A549 (cell line): ENCODE results near the gene CD8B. TPM values are rescaled to one million over a fixed set of nuclear protein-coding genes. Genes with fewer than 3 reads are reported as not detected.

ENCODE experiments used
- ATAC-seq, 2 experiments: fragments of 200-7000 bp in 1 of 2; fragments of >200 bp in 1 of 2; cut with Nextera tagmentation in 1 of 2; cut with Tn5 transposase in 1 of 2; 3 replicates each; pipeline versions ENCODE4 v1.8.0 to v1.9.1; 2018 to 2020; ENCODE audit warnings: mild to moderate bottlenecking in 1 of 2, moderate library complexity in 1 of 2
- CTCF ChIA-PET: fragments of 300-600 bp; sonication (Branson Sonifier 250); formaldehyde crosslinking; extraction: SDS; loops from one replicate; lab custom pipeline; 2021; ENCODE audit warnings: antibody characterized with exemption, inconsistent platforms; lab: Yijun Ruan, JAX
- POLR2A ChIA-PET: fragments of 350-600 bp; formaldehyde crosslinking; extraction: SDS; loops from one replicate; lab custom pipeline; 2021; ENCODE audit warnings: antibody characterized with exemption, inconsistent platforms; lab: Yijun Ruan, JAX
- DNase-seq, 2 experiments: peaks; one replicate each; pipeline versions ENCODE4 v3.0.0 to v3.0.0-alpha.2; 2011 to 2016; ENCODE audit warnings: low read depth in 1 of 2, low spot score in 1 of 2
- FAIRE-seq: peaks from 2 replicates; lab custom pipeline; 2011; peaks lifted over from hg19 to GRCh38; lab: Jason Lieb, UNC
- H3K27ac ChIP-seq, 2 experiments: fragments of >200 bp; sonication (Bioruptor Twin); formaldehyde crosslinking; 3 replicates each; pipeline ENCODE4 v1.5.1; 2016 to 2017
- H3K4me1 ChIP-seq: fragments of >200 bp; sonication (Bioruptor Twin); formaldehyde crosslinking; 3 replicates; pipeline ENCODE4 v1.6.1; 2016
- H3K4me2 ChIP-seq: fragments of >200 bp; sonication (Bioruptor Twin); formaldehyde crosslinking; 3 replicates; pipeline ENCODE4 v1.6.1; 2016
- H3K4me3 ChIP-seq: fragments of >200 bp; sonication (Bioruptor Twin); formaldehyde crosslinking; 3 replicates; pipeline ENCODE4 v1.5.1; 2016
- H3K9me3 ChIP-seq: fragments of >200 bp; sonication (Bioruptor Twin); formaldehyde crosslinking; 3 replicates; pipeline ENCODE4 v1.6.1; 2016
- BCL3 ChIP-seq: fragments of >200 bp; sonication (Bioruptor Twin); formaldehyde crosslinking; IDR thresholded peaks from 3 replicates; pipeline ENCODE4 v1.6.1; 2016
- BHLHE40 ChIP-seq: IDR thresholded peaks from 2 replicates; pipeline ENCODE4 v1.6.1; 2012; ENCODE audit warnings: low read depth, low read length, inconsistent platforms
- CBX2 ChIP-seq: fragments of 200-600 bp; sonication (generic); IDR thresholded peaks from 2 replicates; pipeline ENCODE4 v1.6.1; 2016; ENCODE audit warnings: low read depth, mild to moderate bottlenecking, borderline replicate concordance
- EHF ChIP-seq: fragments of 250-450 bp; sonication (Bioruptor Pico); IDR thresholded peaks from 2 replicates; pipeline ENCODE4 v1.5.0; 2020; ENCODE audit warnings: mild to moderate bottlenecking
- FOSL2 ChIP-seq, 2 experiments: fragments of 450-650 bp in 1 of 2; fragments of >200 bp in 1 of 2; sonication (Bioruptor Twin) in 1 of 2; formaldehyde crosslinking; IDR thresholded peaks; 2 replicates each; pipeline versions ENCODE4 v1.5.0 to v1.6.1; 2016 to 2020; ENCODE audit warnings: mild to moderate bottlenecking in 1 of 2, moderate library complexity in 1 of 2
- FOXS1 ChIP-seq: fragments of 250-450 bp; sonication (Bioruptor Pico); IDR thresholded peaks from 2 replicates; pipeline ENCODE4 v1.5.0; 2020; ENCODE audit warnings: mild to moderate bottlenecking, moderate library complexity
- HEYL ChIP-seq: fragments of 250-450 bp; sonication (Bioruptor Pico); IDR thresholded peaks from 2 replicates; pipeline ENCODE4 v1.8.0; 2021; ENCODE audit warnings: mild to moderate bottlenecking, moderate library complexity
- HOXA7 ChIP-seq: fragments of 250-450 bp; sonication (Bioruptor Pico); IDR thresholded peaks from 2 replicates; pipeline ENCODE4 v1.5.0; 2020; ENCODE audit warnings: mild to moderate bottlenecking, moderate library complexity
- HOXB13 ChIP-seq: fragments of 250-450 bp; sonication (Bioruptor Pico); IDR thresholded peaks from 2 replicates; pipeline ENCODE4 v1.5.0; 2020; ENCODE audit warnings: low read depth, mild to moderate bottlenecking, moderate library complexity
- JUN ChIP-seq, 2 experiments: fragments of >200 bp; sonication (Bioruptor Twin); formaldehyde crosslinking; IDR thresholded peaks; 2 replicates in 1 of 2; 3 replicates in 1 of 2; pipeline ENCODE4 v1.6.1; 2016 to 2017
- MAFK ChIP-seq: fragments of 450-650 bp; IDR thresholded peaks from 2 replicates; pipeline ENCODE4 v1.6.1; 2014; ENCODE audit not compliant: partially characterized antibody
- NFE2L2 ChIP-seq: fragments of 150-350 bp; conservative IDR thresholded peaks from 2 replicates; pipeline ENCODE4 v1.6.1; 2014; ENCODE audit warnings: low read length
- NPAS2 ChIP-seq: fragments of 250-450 bp; sonication (Bioruptor Pico); IDR thresholded peaks from 2 replicates; pipeline ENCODE4 v1.8.0; 2022; ENCODE audit warnings: mild to moderate bottlenecking, moderate library complexity, borderline replicate concordance
- NR3C1 ChIP-seq: fragments of >200 bp; sonication (Bioruptor Twin); formaldehyde crosslinking; IDR thresholded peaks from 3 replicates; pipeline ENCODE4 v1.6.1; 2017
- PBX3 ChIP-seq: IDR thresholded peaks from 2 replicates; pipeline ENCODE4 v1.6.1; 2012
- PHF8 ChIP-seq: fragments of 200-600 bp; sonication (generic); IDR thresholded peaks from 2 replicates; pipeline ENCODE4 v1.6.1; 2016; ENCODE audit warnings: low read depth, mild to moderate bottlenecking, antibody characterized with exemption, moderate library complexity, borderline replicate concordance
- REST ChIP-seq: fragments of 200-600 bp; sonication (generic); IDR thresholded peaks from 2 replicates; pipeline ENCODE4 v1.6.1; 2016; ENCODE audit warnings: antibody characterized with exemption, mild to moderate bottlenecking, moderate library complexity
- SMC3 ChIP-seq: fragments of >200 bp; sonication (Bioruptor Twin); formaldehyde crosslinking; IDR thresholded peaks from 3 replicates; pipeline ENCODE4 v1.6.1; 2018; ENCODE audit warnings: inconsistent platforms
- ZC3H11A ChIP-seq: fragments of 450-650 bp; IDR thresholded peaks from 2 replicates; pipeline ENCODE4 v1.6.1; 2014; ENCODE audit warnings: antibody characterized with exemption, mild to moderate bottlenecking
- ZFP36 ChIP-seq: fragments of 450-650 bp; IDR thresholded peaks from 2 replicates; pipeline ENCODE4 v1.6.1; 2014; ENCODE audit warnings: borderline replicate concordance; ENCODE audit not compliant: partially characterized antibody
- WGBS: methylation state at CpG from one replicate; pipeline ENCODE4 v1.1.6; 2017; ENCODE audit errors: missing lambda C conversion rate; 5-methylcytosine and 5-hydroxymethylcytosine counted together
- polyA plus RNA-seq, 4 experiments: library from polyadenylated mRNA; depleted of rRNA in 3 of 4; stranded (reverse); fragments of >200 nt; fragmentation: RNase III in 1 of 4; extraction: RNeasy Plus Mini Kit Qiagen cat#74134 plus additional on column Dnase treatment in 1 of 4; gene quantifications; 2 replicates in 3 of 4; 3 replicates in 1 of 4; pipeline ENCODE4 v1.2.3, GENCODE V29; 2011 to 2017
- TF ChIP-seq, protein P1 (sequence below): fragments of 250-450 bp; sonication (Bioruptor Pico); IDR thresholded peaks from 2 replicates; pipeline ENCODE4 v1.5.0; 2021; ENCODE audit warnings: mild to moderate bottlenecking, moderate library complexity, borderline replicate concordance
- TF ChIP-seq, protein P2 (sequence below): fragments of >200 bp; sonication (Bioruptor Twin); formaldehyde crosslinking; IDR thresholded peaks from 2 replicates; pipeline ENCODE4 v1.6.1; 2016
- TF ChIP-seq, protein P3 (sequence below): fragments of 150-350 bp; IDR thresholded peaks from 2 replicates; pipeline ENCODE4 v1.6.1; 2014; ENCODE audit warnings: low read depth, mild to moderate bottlenecking, low read length
- TF ChIP-seq, protein P4 (sequence below): IDR thresholded peaks from 2 replicates; pipeline ENCODE4 v1.6.1; 2012; ENCODE audit warnings: low read depth, borderline replicate concordance

Gene CD8B
- polyA plus RNA-seq, 2 of the 4 experiments (the other 2 are of a cell fraction) = not detected

DNA sequence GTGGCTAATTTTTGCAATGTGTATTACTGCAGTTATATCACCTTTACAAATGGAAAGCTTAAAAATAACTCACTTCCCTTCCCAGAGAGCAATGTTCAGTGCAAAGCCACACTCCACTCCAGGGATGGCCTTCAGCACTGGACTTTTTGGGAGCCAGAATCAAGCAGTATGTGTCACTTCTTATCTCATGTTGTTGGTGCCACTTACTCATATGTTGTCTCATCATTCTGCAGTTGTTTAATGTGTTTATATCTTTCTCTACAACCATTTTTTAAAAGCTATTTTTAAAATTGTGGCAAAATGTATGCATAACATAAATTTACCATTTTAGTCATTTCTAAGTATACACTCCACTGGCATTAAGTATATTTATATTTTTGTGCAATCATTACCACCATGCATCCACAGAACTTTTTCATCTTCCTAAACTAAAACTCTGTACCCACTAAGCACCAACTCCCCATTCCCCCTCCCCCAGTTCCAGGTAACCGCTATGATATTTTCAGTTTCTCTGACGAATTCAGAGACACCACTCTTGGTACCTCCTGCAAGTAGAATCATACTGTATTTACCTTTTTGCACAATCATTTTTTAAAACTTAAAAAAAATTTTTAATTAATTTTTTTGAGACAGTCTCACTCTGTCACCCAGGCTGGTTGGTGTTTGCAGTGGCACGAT is 38.9 kb downstream of the CD8B start:
- WGBS = 64% methylated on average over 3 of the region's 3 CpGs
- H3K9me3 ChIP-seq = peaks cover 9% of the 10 kb centered on the region; the same call in 2 of the 3 replicates
- no peak for FAIRE-seq
- no peak for TF ChIP-seq NPAS2 (CRISPR knock-in tag)
- no peak for TF ChIP-seq ZC3H11A
- TF ChIP-seq SMC3 = no peak
- TF ChIP-seq PHF8 = no peak
- TF ChIP-seq MAFK = no peak
- TF ChIP-seq, protein P1, sequence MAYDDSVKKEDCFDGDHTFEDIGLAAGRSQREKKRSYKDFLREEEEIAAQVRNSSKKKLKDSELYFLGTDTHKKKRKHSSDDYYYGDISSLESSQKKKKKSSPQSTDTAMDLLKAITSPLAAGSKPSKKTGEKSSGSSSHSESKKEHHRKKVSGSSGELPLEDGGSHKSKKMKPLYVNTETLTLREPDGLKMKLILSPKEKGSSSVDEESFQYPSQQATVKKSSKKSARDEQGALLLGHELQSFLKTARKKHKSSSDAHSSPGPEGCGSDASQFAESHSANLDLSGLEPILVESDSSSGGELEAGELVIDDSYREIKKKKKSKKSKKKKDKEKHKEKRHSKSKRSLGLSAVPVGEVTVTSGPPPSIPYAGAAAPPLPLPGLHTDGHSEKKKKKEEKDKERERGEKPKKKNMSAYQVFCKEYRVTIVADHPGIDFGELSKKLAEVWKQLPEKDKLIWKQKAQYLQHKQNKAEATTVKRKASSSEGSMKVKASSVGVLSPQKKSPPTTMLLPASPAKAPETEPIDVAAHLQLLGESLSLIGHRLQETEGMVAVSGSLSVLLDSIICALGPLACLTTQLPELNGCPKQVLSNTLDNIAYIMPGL = no peak
- TF ChIP-seq FOXS1 (CRISPR knock-in tag) = no peak
- no peak for TF ChIP-seq CBX2
- TF ChIP-seq HEYL = no peak
- TF ChIP-seq BHLHE40 = no peak
- no peak for TF ChIP-seq EHF (CRISPR knock-in tag)
- TF ChIP-seq, protein P2, sequence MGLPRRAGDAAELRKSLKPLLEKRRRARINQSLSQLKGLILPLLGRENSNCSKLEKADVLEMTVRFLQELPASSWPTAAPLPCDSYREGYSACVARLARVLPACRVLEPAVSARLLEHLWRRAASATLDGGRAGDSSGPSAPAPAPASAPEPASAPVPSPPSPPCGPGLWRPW = no peak
- TF ChIP-seq JUN (IDR thresholded peaks at IDR 0.05) = no peak
- TF ChIP-seq BCL3 = no peak
- TF ChIP-seq, all 56 proteins: peak for 0
- no peak for DNase-seq
- H3K4me3 ChIP-seq = no peak overlapping the region
- CTCF ChIA-PET = interaction anchor here (1.0 kb wide), 1 partner anchor 14 kb away, joined by 4 read pairs; no protein-coding TSS in a partner anchor
- H3K27ac ChIP-seq = no peak overlapping the region
- no peak overlapping the region for H3K4me2 ChIP-seq
- POLR2A ChIA-PET = no interaction called here
- H3K4me1 ChIP-seq = no peaks in the 10 kb centered on the region
- ATAC-seq = no peak

DNA sequence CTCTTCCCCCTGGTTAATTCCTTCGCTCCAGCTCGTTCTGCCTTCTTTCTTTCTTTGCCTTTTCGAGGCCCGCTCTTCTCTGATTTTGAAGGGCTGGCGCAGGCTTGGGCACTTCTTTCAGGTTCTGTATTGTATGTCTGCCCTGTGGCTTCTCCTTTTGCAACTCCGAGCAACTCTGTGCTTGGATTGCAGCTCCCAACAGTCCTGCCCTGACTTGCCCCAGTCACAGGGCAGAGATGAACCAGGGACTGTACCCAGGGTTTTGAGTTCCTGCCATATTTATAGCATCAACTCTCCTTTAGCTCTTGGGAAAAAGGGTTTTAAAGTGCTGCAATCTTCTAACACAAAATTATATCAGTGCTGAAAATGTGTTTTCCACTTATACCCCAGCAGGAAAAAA is 39.8 kb downstream of the CD8B start:
- ATAC-seq (no peak), FAIRE-seq (no peak), DNase-seq (no peak)
- no peak overlapping the region for H3K4me2 ChIP-seq
- 73% methylated on average over 6 of the region's 6 CpGs for WGBS
- peaks cover 9% of the 10 kb centered on the region; the same call in 2 of the 3 replicates for H3K9me3 ChIP-seq
- ChIA-PET CTCF (interaction anchor here (0.6 to 1.6 kb wide), 3 partner anchors 10 to 14 kb away, joined by 3 to 4 read pairs (median 3); no protein-coding TSS in a partner anchor), POLR2A (no interaction called here)
- H3K4me3 ChIP-seq = no peak overlapping the region
- H3K27ac ChIP-seq = no peak overlapping the region
- no peaks in the 10 kb centered on the region for H3K4me1 ChIP-seq
- TF ChIP-seq, protein P3, sequence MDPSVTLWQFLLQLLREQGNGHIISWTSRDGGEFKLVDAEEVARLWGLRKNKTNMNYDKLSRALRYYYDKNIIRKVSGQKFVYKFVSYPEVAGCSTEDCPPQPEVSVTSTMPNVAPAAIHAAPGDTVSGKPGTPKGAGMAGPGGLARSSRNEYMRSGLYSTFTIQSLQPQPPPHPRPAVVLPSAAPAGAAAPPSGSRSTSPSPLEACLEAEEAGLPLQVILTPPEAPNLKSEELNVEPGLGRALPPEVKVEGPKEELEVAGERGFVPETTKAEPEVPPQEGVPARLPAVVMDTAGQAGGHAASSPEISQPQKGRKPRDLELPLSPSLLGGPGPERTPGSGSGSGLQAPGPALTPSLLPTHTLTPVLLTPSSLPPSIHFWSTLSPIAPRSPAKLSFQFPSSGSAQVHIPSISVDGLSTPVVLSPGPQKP = no peak
- TF ChIP-seq, protein P4, sequence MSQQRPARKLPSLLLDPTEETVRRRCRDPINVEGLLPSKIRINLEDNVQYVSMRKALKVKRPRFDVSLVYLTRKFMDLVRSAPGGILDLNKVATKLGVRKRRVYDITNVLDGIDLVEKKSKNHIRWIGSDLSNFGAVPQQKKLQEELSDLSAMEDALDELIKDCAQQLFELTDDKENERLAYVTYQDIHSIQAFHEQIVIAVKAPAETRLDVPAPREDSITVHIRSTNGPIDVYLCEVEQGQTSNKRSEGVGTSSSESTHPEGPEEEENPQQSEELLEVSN = no peak
- TF ChIP-seq NFE2L2 = no peak
- no peak for TF ChIP-seq FOSL2 (IDR thresholded peaks at IDR 0.05)
- TF ChIP-seq FOSL2 (CRISPR knock-in tag; IDR thresholded peaks at IDR 0.05) = no peak
- TF ChIP-seq BHLHE40 = no peak
- TF ChIP-seq PHF8 = no peak
- TF ChIP-seq REST = no peak
- no peak for TF ChIP-seq NR3C1
- no peak for TF ChIP-seq HOXB13 (CRISPR knock-in tag)
- no peak for TF ChIP-seq HOXA7 (CRISPR knock-in tag)
- no peak for TF ChIP-seq ZFP36
- no peak for TF ChIP-seq NPAS2 (CRISPR knock-in tag)
- TF ChIP-seq PBX3 = no peak
